HT1080 (cell line): ENCODE results near the gene OR51V1. TPM values are rescaled to one million over a fixed set of nuclear protein-coding genes. Genes with fewer than 3 reads are reported as not detected.
A peak's percentile ranks its signal among the peaks of the same experiment; 100 is the strongest.

ENCODE experiments used
- DNase-seq: peaks from one replicate; pipeline ENCODE4 v3.0.0-alpha.2; 2015; ENCODE audit warnings: low read depth
- total RNA-seq: library from RNA; depleted of rRNA; stranded (reverse); fragments of >200 nt; shearing (Covaris generic); gene quantifications from 2 replicates; pipeline ENCODE4 v1.2.3, GENCODE V29; 2014

Gene OR51V1
- total RNA-seq, 1 experiment from 2014 or later, result not detected

DNA sequence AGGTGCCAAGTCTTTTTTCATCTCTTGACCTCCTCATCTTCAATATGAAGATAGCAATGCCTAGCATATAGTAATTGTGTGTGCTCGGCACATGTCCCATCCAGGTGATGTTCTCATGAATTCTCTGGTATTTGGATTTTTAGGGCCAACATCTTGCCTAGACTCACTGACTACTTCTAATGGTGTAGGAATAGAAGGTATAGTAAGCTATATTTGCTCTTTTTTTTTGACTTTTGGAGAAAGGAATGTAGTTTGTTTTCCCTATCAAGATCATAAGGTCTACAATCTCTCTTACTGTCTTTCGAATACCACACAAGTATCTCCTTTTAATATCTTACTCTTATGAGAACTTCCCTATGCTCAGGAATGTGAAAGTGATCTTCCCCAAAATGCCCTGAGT, 30.6 kb upstream of the OR51V1 start:
- no peak for DNase-seq

GRCh38 chr11:5230266-5230665, 29.8 kb upstream of the OR51V1 start:
- DNase-seq, result no peak

- no peak for DNase-seq
These were observed 29.3 kb upstream of the OR51V1 start for GRCh38 chr11:5229796-5230195.

GRCh38 chr11:5229356-5229755, 28.9 kb upstream of the OR51V1 start:
- no peak for DNase-seq

GRCh38 chr11:5228124-5228523, 27.6 kb upstream of the OR51V1 start:
- DNase-seq, result no peak

- no peak for DNase-seq
These were observed 27.2 kb upstream of the OR51V1 start for GRCh38 chr11:5227681-5228080.

DNA sequence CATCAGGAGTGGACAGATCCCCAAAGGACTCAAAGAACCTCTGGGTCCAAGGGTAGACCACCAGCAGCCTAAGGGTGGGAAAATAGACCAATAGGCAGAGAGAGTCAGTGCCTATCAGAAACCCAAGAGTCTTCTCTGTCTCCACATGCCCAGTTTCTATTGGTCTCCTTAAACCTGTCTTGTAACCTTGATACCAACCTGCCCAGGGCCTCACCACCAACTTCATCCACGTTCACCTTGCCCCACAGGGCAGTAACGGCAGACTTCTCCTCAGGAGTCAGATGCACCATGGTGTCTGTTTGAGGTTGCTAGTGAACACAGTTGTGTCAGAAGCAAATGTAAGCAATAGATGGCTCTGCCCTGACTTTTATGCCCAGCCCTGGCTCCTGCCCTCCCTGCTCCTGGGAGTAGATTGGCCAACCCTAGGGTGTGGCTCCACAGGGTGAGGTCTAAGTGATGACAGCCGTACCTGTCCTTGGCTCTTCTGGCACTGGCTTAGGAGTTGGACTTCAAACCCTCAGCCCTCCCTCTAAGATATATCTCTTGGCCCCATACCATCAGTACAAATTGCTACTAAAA, 26.3 kb upstream of the OR51V1 start, which contains the start of gene HBB:
Gene HBB (minus strand): TSS at position 340 of the 579 bp plus-strand sequence. CDS start 50 bp downstream, at position 290.
- DNase-seq, result no peak

GRCh38 chr11:5225480-5225871, 25.0 kb upstream of the OR51V1 start:
- no peak for DNase-seq

GRCh38 chr11:5224538-5225479, 24.3 kb upstream of the OR51V1 start:
- DNase-seq, result no peak

DNA sequence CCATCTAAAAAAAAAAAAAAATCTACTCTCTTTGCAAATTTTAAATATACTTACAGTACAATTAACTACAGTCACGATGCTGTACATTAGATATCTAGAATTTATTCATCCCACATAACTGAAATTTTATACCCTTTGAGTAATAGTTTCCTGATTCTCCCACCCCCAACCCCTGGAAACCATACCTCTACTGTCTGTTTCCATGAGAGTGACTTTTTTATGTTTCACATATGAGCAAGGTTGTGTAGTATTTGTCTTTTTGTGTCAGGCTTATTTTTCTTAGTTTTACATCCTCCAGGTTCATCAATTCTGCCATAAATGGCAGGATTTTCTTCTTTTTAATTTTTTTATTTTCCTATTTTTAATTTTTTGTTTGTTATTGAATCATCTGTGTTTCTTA, 23.2 kb upstream of the OR51V1 start:
- no peak for DNase-seq

GRCh38 chr11:5223146-5223545, 22.7 kb upstream of the OR51V1 start:
- no peak for DNase-seq

- DNase-seq, result no peak
These were observed 9.9 kb upstream of the OR51V1 start for GRCh38 chr11:5210376-5210885.

DNA sequence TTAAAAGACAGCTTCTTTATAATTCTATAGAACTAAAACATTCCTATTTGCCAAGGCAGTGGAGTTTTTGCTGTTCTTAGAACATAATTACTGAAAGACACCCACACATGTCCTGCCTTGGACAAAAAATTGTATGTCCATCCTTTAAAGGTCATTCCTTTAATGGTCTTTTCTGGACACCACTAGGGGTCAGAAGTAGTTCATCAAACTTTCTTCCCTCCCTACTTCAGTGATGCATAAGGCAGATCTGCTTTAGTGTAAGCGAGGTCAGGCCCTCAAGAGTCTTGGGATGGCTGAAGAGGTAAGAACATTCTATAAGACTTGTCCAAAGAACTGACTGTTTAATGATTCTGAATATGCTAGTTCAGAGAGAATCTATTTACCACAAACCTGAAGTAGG, 4.3 kb upstream of the OR51V1 start:
- peak; percentile 60 for DNase-seq

- DNase-seq, result no peak
These were observed 2.9 kb upstream of the OR51V1 start for GRCh38 chr11:5203366-5203765.

DNA sequence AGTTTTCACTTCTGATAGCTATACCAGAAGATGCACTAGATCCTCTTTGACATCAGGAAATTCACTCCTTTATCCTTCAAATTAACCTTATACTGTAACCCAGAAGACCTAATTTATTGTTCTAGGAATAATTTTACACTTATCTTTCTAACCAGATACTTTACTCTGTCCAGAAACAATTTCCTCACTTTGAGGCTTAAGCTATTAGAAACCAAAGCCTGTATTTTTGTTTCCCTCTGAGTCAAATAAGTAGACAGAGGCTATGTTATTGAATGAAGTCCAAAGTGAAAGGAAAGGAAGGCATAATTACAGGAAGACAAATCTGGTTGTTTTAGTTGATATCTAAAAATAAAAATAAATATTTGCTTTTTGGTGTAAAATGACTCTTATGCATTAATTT, 2.2 kb downstream of the OR51V1 start:
- no peak for DNase-seq

- DNase-seq, result no peak
These were observed 2.9 kb downstream of the OR51V1 start for GRCh38 chr11:5197536-5197935.

GRCh38 chr11:5196731-5197130, 3.8 kb downstream of the OR51V1 start:
- no peak for DNase-seq

- no peak for DNase-seq
These were observed 4.4 kb downstream of the OR51V1 start for GRCh38 chr11:5196067-5196466.

- DNase-seq, result no peak
These were observed 7.7 kb downstream of the OR51V1 start for GRCh38 chr11:5192738-5193137.

- no peak for DNase-seq
These were observed 12.3 kb downstream of the OR51V1 start for GRCh38 chr11:5188201-5188600.

- no peak for DNase-seq
These were observed 22.2 kb downstream of the OR51V1 start for GRCh38 chr11:5178046-5178837.

DNA sequence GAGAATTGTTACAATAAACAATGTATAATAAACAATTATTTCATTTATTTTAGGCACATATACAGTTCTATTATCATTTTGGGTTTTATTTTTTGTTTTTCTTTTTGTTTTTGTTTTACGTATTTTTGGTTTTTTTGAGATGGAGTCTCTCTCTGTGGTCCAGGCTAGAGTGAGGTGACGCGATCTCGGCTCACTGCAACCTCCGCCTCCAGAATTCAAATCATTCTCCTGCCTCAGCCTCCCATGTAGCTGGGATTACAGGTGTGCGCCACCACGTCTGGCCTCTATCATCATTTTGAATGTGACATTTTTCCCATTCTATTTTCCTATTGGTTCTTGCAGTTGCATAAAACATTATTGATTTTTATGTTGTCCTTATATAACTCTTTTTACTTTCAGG, 25.5 kb downstream of the OR51V1 start:
- no peak for DNase-seq
